Prostate gland (tissue), 2 donors: ENCODE data around the gene ACOT11. TPM values are rescaled to one million over a fixed set of nuclear protein-coding genes. Genes with fewer than 3 reads are reported as not detected.
A peak's percentile ranks its signal among the peaks of the same experiment; 100 is the strongest.

Source experiments
- DNase-seq: peaks from one replicate; pipeline ENCODE4 v3.0.0-alpha.2; 2019; ENCODE audit warnings: low spot score
- H3K27ac ChIP-seq, 2 donors: fragments of 200-600 bp; sonication (generic); 2 replicates each; pipeline ENCODE4 v1.5.1; 2017 to 2019
- H3K27me3 ChIP-seq: fragments of 200-600 bp; sonication (generic); replicated peaks from 2 replicates; pipeline ENCODE4 v1.5.1; 2019; ENCODE audit not compliant: insufficient read depth
- H3K36me3 ChIP-seq, 2 donors: fragments of 200-600 bp; sonication (generic); 1 replicate in 1 of 2; 2 replicates in 1 of 2; pipeline versions ENCODE4 v1.5.1 to v1.8.1; 2017 to 2019
- H3K4me1 ChIP-seq: fragments of 200-600 bp; sonication (generic); replicated peaks from 2 replicates; pipeline ENCODE4 v1.5.1; 2019
- H3K4me3 ChIP-seq, 2 donors: fragments of 200-600 bp; sonication (generic); 2 replicates each; pipeline ENCODE4 v1.5.1; 2017 to 2019
- H3K9me3 ChIP-seq: fragments of 200-600 bp; sonication (generic); 2 replicates; pipeline ENCODE4 v1.5.1; 2017
- CTCF ChIP-seq, 4 experiments: fragments of 200-600 bp in 2 of 4; fragments of 450-650 bp in 2 of 4; sonication (generic) in 2 of 4; IDR thresholded peaks; 1 replicate in 3 of 4; 2 replicates in 1 of 4; pipeline ENCODE4 v1.5.1; 2016 to 2019; ENCODE audit warnings: antibody characterized with exemption in 4 of 4, mild to moderate bottlenecking in 2 of 4, moderate library complexity in 2 of 4
- POLR2A ChIP-seq: fragments of 450-650 bp; IDR thresholded peaks from one replicate; pipeline ENCODE4 v1.6.1; 2016; ENCODE audit warnings: antibody characterized with exemption, mild to moderate bottlenecking
- POLR2AphosphoS5 ChIP-seq: sonication (generic); formaldehyde crosslinking; IDR thresholded peaks from one replicate; pipeline ENCODE4 v1.6.1; 2017; ENCODE audit warnings: antibody characterized with exemption
- WGBS: methylation state at CpG from one replicate; pipeline ENCODE4 v1.1.5; 2018; 5-methylcytosine and 5-hydroxymethylcytosine counted together
- intact Hi-C: fragments of 100-400 bp; cut with DNase I; formaldehyde crosslinking; loops from one replicate; pipeline ENCODE4 v1.14.2; 2022
- total RNA-seq, 2 donors: library from RNA; depleted of rRNA; stranded (reverse); fragments of >200 nt; gene quantifications; one replicate each; pipeline ENCODE4 v1.1.0, GENCODE V29; 2016

Gene ACOT11
- total RNA-seq, 2 donors from 2014 or later: 6.7 to 18.6 TPM

GRCh38 chr1:54604572-54605370 lies 56.7 kb downstream of the ACOT11 start:
- TF ChIP-seq POLR2A: no peak
- TF ChIP-seq CTCF (IDR thresholded peaks at IDR 0.05): peak in 1 of 4 experiments; percentile 23
- Histone ChIP-seq H3K36me3 (no peaks in the 10 kb centered on the region), H3K27ac (no peak overlapping the region), H3K9me3 (no peaks in the 10 kb centered on the region), H3K27me3 (no peaks in the 10 kb centered on the region), H3K4me3 (no peak overlapping the region), H3K4me1 (no peaks in the 10 kb centered on the region)
- 73% methylated on average over 13 of the region's 13 CpGs for WGBS
- intact Hi-C loops: no loop called here
- peak; percentile 17 for DNase-seq

- DNase-seq: no peak
- WGBS: 73% methylated on average over 9 of the region's 9 CpGs
- intact Hi-C loops: no loop called here
Measured at GRCh38 chr1:54606096-54606989, 58.3 kb downstream of the ACOT11 start.

GRCh38 chr1:54606990-54607325 lies 58.9 kb downstream of the ACOT11 start:
- Histone ChIP-seq H3K9me3 (no peaks in the 10 kb centered on the region), H3K4me1 (no peaks in the 10 kb centered on the region), H3K27ac (no peak overlapping the region), H3K27me3 (no peaks in the 10 kb centered on the region), H3K4me3 (no peak overlapping the region), H3K36me3 (no peaks in the 10 kb centered on the region)
- intact Hi-C loops: no loop called here
- WGBS: 94% methylated on average over 12 of the region's 13 CpGs
- TF ChIP-seq POLR2A (no peak), CTCF (IDR thresholded peaks at IDR 0.05) (no peak), POLR2AphosphoS5 (no peak)
- no peak for DNase-seq

More at GRCh38 chr1:54606096-54606989, 58.3 kb downstream of the ACOT11 start:
- H3K9me3 ChIP-seq: no peaks in the 10 kb centered on the region
- H3K27ac ChIP-seq: no peak overlapping the region
- no peaks in the 10 kb centered on the region for H3K27me3 ChIP-seq
- no peak for TF ChIP-seq CTCF (IDR thresholded peaks at IDR 0.05)
- TF ChIP-seq POLR2A: no peak
- no peak for TF ChIP-seq POLR2AphosphoS5
- H3K36me3 ChIP-seq: no peaks in the 10 kb centered on the region
- H3K4me3 ChIP-seq: no peak overlapping the region
- H3K4me1 ChIP-seq: no peaks in the 10 kb centered on the region

- TF ChIP-seq POLR2A (no peak), CTCF (IDR thresholded peaks at IDR 0.05) (no peak), POLR2AphosphoS5 (no peak)
- H3K27me3 ChIP-seq: no peaks in the 10 kb centered on the region
- no peak overlapping the region for H3K4me3 ChIP-seq
- no peaks in the 10 kb centered on the region for H3K36me3 ChIP-seq
- no peak overlapping the region for H3K27ac ChIP-seq
- DNase-seq: no peak
- intact Hi-C loops: no loop called here
- H3K4me1 ChIP-seq: no peaks in the 10 kb centered on the region
- 82% methylated on average over 19 of the region's 19 CpGs for WGBS
- no peaks in the 10 kb centered on the region for H3K9me3 ChIP-seq
Measured at GRCh38 chr1:54607821-54608565, 60.0 kb downstream of the ACOT11 start.
